ENCODE results near the gene MTPN. TPM values are rescaled to one million over a fixed set of nuclear protein-coding genes. Genes with fewer than 3 reads are reported as not detected.

MTPN gene
- total RNA-seq, 2 experiments from 2014 or later = 91.3 to 281 TPM

DNA sequence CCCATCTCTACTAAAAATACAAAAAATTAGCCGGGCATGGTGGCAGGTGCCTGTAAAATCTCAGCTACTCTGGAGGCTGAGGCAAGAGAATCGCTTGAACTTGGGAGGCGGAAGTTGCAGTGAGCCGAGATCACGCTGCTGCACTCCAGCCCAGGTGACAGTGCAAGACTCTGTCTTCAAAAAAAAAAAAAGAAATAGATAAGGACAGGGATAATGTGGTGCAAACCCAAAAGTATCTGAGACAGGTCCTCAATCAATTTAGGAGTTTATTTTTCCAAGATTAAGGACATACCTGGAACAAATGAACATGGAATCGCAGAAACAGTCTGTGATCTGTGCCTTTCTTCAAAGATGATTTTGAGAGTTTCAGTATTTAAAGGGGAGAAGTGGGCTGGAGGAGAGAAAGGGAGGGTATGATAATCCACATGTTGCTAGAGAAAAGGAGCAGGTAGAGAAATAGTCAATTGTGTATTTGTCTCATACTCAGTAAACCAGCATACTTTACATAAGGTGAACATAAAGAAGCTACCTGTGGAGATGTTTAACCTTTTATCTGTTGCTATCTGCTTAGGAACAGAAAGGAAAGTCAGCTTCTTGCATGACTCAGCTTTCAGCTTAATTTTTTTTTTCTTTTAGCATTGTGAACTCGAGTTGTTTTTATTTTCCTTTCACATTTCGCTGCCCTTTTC lies 4.9 kb upstream of the MTPN start:
- intact Hi-C loops (cut with micrococcal nuclease; ENCODE audit: unreplicated experiment) = loop anchor here (5.0 kb wide), 3 partner anchors 320 to 810 kb away; partner anchors contain the start of genes CYREN and STMP1
- ChIA-PET POLR2A (interaction anchor here (0.5 to 3.9 kb wide), 22 partner anchors 8 to 430 kb away, joined by 3 to 28 read pairs (median 3); no protein-coding TSS in a partner anchor), CTCF (ENCODE audit: unreplicated experiment) (no interaction called here)
- no TSS peak for BruUV-seq (replicated peaks)
- peak overlapping the region; percentile 72; the same call in 1 of the 2 replicates for H2AFZ ChIP-seq (ENCODE audit: low read length)
- H3K4me1 ChIP-seq (ENCODE audit: insufficient read depth, low read length, poor library complexity, severe bottlenecking) = peaks cover 51% of the 10 kb centered on the region
- H3K36me3 ChIP-seq (ENCODE audit: insufficient read depth, low read length) = peaks cover 17% of the 10 kb centered on the region
- H3K9me2 ChIP-seq (ENCODE audit: insufficient read depth, low read length) = no peaks in the 10 kb centered on the region
- peak overlapping the region; percentile 66 for H3K4me3 ChIP-seq (ENCODE audit: low read depth, low read length, poor library complexity, severe bottlenecking)
- peak; percentile 41 for DNase-seq (ENCODE audit: low spot score)
- H3K4me2 ChIP-seq (ENCODE audit: low read length) = peak overlapping the region; percentile 72
- H4K20me1 ChIP-seq (ENCODE audit: insufficient read depth, low read length) = no peaks in the 10 kb centered on the region
- TF ChIP-seq, protein P1, sequence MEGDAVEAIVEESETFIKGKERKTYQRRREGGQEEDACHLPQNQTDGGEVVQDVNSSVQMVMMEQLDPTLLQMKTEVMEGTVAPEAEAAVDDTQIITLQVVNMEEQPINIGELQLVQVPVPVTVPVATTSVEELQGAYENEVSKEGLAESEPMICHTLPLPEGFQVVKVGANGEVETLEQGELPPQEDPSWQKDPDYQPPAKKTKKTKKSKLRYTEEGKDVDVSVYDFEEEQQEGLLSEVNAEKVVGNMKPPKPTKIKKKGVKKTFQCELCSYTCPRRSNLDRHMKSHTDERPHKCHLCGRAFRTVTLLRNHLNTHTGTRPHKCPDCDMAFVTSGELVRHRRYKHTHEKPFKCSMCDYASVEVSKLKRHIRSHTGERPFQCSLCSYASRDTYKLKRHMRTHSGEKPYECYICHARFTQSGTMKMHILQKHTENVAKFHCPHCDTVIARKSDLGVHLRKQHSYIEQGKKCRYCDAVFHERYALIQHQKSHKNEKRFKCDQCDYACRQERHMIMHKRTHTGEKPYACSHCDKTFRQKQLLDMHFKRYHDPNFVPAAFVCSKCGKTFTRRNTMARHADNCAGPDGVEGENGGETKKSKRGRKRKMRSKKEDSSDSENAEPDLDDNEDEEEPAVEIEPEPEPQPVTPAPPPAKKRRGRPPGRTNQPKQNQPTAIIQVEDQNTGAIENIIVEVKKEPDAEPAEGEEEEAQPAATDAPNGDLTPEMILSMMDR (conservative IDR thresholded peaks at IDR 0.05; ENCODE audit: low read length) = no peak
- TF ChIP-seq EZH2phosphoT487 (IDR thresholded peaks at IDR 0.05; ENCODE audit: borderline replicate concordance, low read depth, low read length) = no peak
- H3K9me3 ChIP-seq (ENCODE audit: low read length) = peaks cover 23% of the 10 kb centered on the region; the same call in 1 of the 2 replicates
- H3K79me2 ChIP-seq (ENCODE audit: insufficient read depth, low read depth, low read length) = peaks cover 36% of the 10 kb centered on the region; the same call in 1 of the 2 replicates
- peak overlapping the region; percentile 67 for H3K27ac ChIP-seq (ENCODE audit: low read depth, low read length, poor library complexity, severe bottlenecking)

DNA sequence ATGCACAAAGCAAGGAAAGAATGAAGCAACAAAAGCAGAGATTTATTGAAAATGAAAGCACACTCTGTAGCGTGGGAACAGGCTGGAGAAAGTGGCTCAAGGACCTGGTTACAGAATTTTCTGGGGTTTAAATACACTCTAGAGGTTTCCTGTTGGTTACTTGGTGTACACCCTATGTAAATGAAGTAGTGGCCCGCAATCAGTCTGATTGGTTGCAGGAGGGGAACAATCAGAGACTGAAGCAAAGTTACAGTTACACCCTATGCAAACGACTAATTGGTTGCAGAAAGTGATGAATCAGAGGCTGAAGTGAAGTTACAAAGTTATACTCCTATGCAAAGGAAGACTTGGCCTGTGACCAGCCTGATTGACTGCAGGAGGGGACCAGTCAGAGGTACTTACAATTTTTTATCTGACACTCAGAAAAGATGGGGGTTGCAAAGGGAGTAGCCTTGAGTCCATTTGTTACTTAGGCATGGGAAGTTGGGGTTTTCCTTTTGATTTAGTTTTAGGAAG lies 3.6 kb upstream of the MTPN start:
- H4K20me1 ChIP-seq (ENCODE audit: insufficient read depth, low read length) = peaks cover 7% of the 10 kb centered on the region; the same call in 1 of the 2 replicates
- H3K9me2 ChIP-seq (ENCODE audit: insufficient read depth, low read length) = no peaks in the 10 kb centered on the region
- peaks cover 17% of the 10 kb centered on the region for H3K36me3 ChIP-seq (ENCODE audit: insufficient read depth, low read length)
- TF ChIP-seq, protein P1 (conservative IDR thresholded peaks at IDR 0.05; ENCODE audit: low read length) = no peak
- TF ChIP-seq EZH2phosphoT487 (IDR thresholded peaks at IDR 0.05; ENCODE audit: borderline replicate concordance, low read depth, low read length) = no peak
- peak; percentile 82 for DNase-seq (ENCODE audit: low spot score)
- peaks cover 51% of the 10 kb centered on the region for H3K4me1 ChIP-seq (ENCODE audit: insufficient read depth, low read length, poor library complexity, severe bottlenecking)
- ChIA-PET CTCF (ENCODE audit: unreplicated experiment) (no interaction called here), POLR2A (interaction anchor here (1.0 to 3.9 kb wide), 5 partner anchors 10 to 378 kb away, joined by 3 to 28 read pairs (median 7); no protein-coding TSS in a partner anchor)
- H3K27ac ChIP-seq (ENCODE audit: low read depth, low read length, poor library complexity, severe bottlenecking) = peak overlapping the region; percentile 67
- peak overlapping the region; percentile 66 for H3K4me3 ChIP-seq (ENCODE audit: low read depth, low read length, poor library complexity, severe bottlenecking)
- no TSS peak for BruUV-seq (replicated peaks)
- H3K4me2 ChIP-seq (ENCODE audit: low read length) = peak overlapping the region; percentile 72
- H2AFZ ChIP-seq (ENCODE audit: low read length) = peak overlapping the region; percentile 72
- H3K9me3 ChIP-seq (ENCODE audit: low read length) = peaks cover 12% of the 10 kb centered on the region; the same call in 1 of the 2 replicates
- H3K79me2 ChIP-seq (ENCODE audit: insufficient read depth, low read depth, low read length) = peaks cover 46% of the 10 kb centered on the region
- intact Hi-C loops (cut with micrococcal nuclease; ENCODE audit: unreplicated experiment) = loop anchor here (5.0 kb wide), 3 partner anchors 318 to 808 kb away; partner anchors contain the start of genes CYREN and STMP1

Data from OCI-LY7 (cell line).